ENCODE data around the gene FBXL16. TPM values are rescaled to one million over a fixed set of nuclear protein-coding genes. Genes with fewer than 3 reads are reported as not detected.

The FBXL16 gene
- polyA plus RNA-seq, 2 of the 4 experiments (the other 2 are of a cell fraction): 0.53 to 1.2 TPM

GRCh38 chr16:733382-734207 lies 28.0 kb upstream of the FBXL16 start:
- CTCF ChIA-PET: interaction anchor here (0.7 to 28.0 kb wide), 11 partner anchors 7 to 55 kb away, joined by 3 to 656 read pairs (median 4); partner anchors contain the start of genes ANTKMT, CCDC78, CIAO3 and FBXL16
- Histone ChIP-seq H3K9me3 (no peaks in the 10 kb centered on the region), H3K4me1 (peaks cover 5% of the 10 kb centered on the region; the same call in 1 of the 3 replicates), H3K27ac (no peak overlapping the region), H3K4me3 (no peak overlapping the region), H3K4me2 (no peak overlapping the region)
- DNase-seq (ENCODE audit: low read depth in 1 of 2, low spot score in 1 of 2): peak in 1 of 2 experiments; percentile 50
- TF ChIP-seq MAX (IDR thresholded peaks at IDR 0.05) (0 out of 2 replicates have a peak, but pooled peaks have one; percentile 35), POLR2AphosphoS2 (conservative IDR thresholded peaks at IDR 0.05; ENCODE audit: low read length) (no peak)
- TF ChIP-seq, protein P1, sequence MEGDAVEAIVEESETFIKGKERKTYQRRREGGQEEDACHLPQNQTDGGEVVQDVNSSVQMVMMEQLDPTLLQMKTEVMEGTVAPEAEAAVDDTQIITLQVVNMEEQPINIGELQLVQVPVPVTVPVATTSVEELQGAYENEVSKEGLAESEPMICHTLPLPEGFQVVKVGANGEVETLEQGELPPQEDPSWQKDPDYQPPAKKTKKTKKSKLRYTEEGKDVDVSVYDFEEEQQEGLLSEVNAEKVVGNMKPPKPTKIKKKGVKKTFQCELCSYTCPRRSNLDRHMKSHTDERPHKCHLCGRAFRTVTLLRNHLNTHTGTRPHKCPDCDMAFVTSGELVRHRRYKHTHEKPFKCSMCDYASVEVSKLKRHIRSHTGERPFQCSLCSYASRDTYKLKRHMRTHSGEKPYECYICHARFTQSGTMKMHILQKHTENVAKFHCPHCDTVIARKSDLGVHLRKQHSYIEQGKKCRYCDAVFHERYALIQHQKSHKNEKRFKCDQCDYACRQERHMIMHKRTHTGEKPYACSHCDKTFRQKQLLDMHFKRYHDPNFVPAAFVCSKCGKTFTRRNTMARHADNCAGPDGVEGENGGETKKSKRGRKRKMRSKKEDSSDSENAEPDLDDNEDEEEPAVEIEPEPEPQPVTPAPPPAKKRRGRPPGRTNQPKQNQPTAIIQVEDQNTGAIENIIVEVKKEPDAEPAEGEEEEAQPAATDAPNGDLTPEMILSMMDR (IDR thresholded peaks at IDR 0.05): peak; percentile 49
- POLR2A ChIA-PET: no interaction called here
- ATAC-seq: peak; percentile 35 to 67; a peak in 4 of 6 replicates
- WGBS (ENCODE audit: missing lambda C conversion rate): 65% methylated on average over 26 of the region's 34 CpGs
- FAIRE-seq: no peak

- Histone ChIP-seq H3K4me2 (no peak overlapping the region), H3K4me1 (peaks cover 6% of the 10 kb centered on the region; the same call in 1 of the 3 replicates), H3K4me3 (no peak overlapping the region), H3K9me3 (no peaks in the 10 kb centered on the region), H3K27ac (no peak overlapping the region)
- ATAC-seq (no peak), DNase-seq (ENCODE audit: low read depth in 1 of 2, low spot score in 1 of 2) (peak in 1 of 2 experiments; percentile 53), FAIRE-seq (no peak)
- CTCF ChIA-PET: interaction anchor here (0.8 to 28.0 kb wide), 8 partner anchors 8 to 54 kb away, joined by 3 to 656 read pairs (median 6); partner anchors contain the start of genes ANTKMT, CCDC78, CIAO3 and FBXL16
- TF ChIP-seq ESRRA (IDR thresholded peaks at IDR 0.05; ENCODE audit: borderline replicate concordance, low read length) (no peak), FOSL2 (IDR thresholded peaks at IDR 0.05) (no peak), FOSL2 (CRISPR knock-in tag; IDR thresholded peaks at IDR 0.05) (0 out of 2 replicates have a peak, but pooled peaks have one; percentile 23), MAFK (IDR thresholded peaks at IDR 0.05; ENCODE audit: partially characterized antibody) (no peak)
- POLR2A ChIA-PET: interaction anchor here (1.4 kb wide), 1 partner anchor 8 kb away, joined by 4 read pairs; the partner anchor contains the start of gene CIAO3
- whole genome bisulfite sequencing (ENCODE audit: missing lambda C conversion rate): 85% methylated on average over 12 of the region's 13 CpGs
These were observed 27.3 kb upstream of the FBXL16 start for GRCh38 chr16:732936-733335.

GRCh38 chr16:732332-732731 lies 26.7 kb upstream of the FBXL16 start:
- Histone ChIP-seq H3K9me3 (no peaks in the 10 kb centered on the region), H3K27ac (no peak overlapping the region), H3K4me2 (no peak overlapping the region), H3K4me3 (no peak overlapping the region), H3K4me1 (peaks cover 6% of the 10 kb centered on the region; the same call in 1 of the 3 replicates)
- TF ChIP-seq FOXS1 (CRISPR knock-in tag; IDR thresholded peaks at IDR 0.05) (no peak), HOXB13 (CRISPR knock-in tag; IDR thresholded peaks at IDR 0.05; ENCODE audit: low read depth) (no peak), MAZ (IDR thresholded peaks at IDR 0.05; ENCODE audit: borderline replicate concordance, low read depth, low read length) (no peak), CHD2 (IDR thresholded peaks at IDR 0.05; ENCODE audit: low read length, partially characterized antibody) (no peak), SMC3 (IDR thresholded peaks at IDR 0.05) (no peak)
- ATAC-seq (no peak), DNase-seq (ENCODE audit: low read depth in 1 of 2, low spot score in 1 of 2) (no peak), FAIRE-seq (no peak)
- CTCF ChIA-PET: interaction anchor here (0.8 to 28.0 kb wide), 7 partner anchors 8 to 53 kb away, joined by 3 to 656 read pairs (median 8); partner anchors contain the start of genes ANTKMT, CCDC78, CIAO3 and FBXL16
- POLR2A ChIA-PET: interaction anchor here (1.4 to 3.1 kb wide), 2 partner anchors 9 to 12 kb away, joined by 4 to 15 read pairs; partner anchors contain the start of genes ANTKMT and CIAO3
- 92% methylated on average over 12 of the region's 12 CpGs for WGBS (ENCODE audit: missing lambda C conversion rate)

DNA sequence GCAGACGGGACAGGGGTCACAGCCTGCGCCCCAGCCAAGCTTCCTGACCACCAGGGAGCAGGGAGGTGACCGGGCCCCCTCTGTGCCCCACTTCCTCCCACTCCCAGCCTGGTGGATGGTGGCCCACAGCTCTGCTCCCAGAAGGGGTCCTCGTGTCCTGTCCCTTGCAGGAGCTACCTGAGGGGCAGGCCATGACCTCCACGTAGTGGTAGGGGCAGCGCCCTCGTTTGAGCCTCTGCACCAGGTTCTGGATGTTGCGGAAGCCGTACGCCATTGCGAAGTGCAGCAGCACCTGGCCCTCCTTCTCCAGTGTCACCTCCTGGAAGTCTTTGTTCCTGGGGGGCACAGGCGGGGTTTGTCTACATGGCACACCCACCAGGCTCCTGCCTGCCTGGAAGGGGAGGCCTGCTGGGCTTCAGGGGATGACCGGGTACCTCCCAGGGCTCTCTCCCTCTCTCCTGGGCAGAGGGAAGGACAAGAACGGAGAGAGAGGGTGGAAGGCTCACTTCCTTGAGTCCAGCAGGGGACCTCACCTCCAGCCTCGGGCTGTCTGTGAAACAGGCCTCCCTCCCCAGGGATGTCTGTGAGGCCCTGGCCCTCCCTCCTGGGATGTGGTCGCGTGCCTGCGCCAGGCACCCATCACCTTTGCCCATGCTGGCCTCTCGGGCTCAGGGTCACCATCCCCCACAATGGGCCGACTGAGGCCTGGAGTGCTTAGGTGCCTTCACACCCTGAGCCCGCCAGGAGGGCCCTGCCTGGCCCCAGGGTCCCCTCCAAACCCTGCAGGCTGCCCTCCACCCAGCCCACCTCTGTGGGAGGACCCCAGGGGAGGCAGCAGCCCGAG lies 25.3 kb upstream of the FBXL16 start:
- ATAC-seq (no peak), DNase-seq (ENCODE audit: low read depth in 1 of 2, low spot score in 1 of 2) (no peak), FAIRE-seq (no peak)
- Histone ChIP-seq H3K27ac (no peak overlapping the region), H3K4me2 (no peak overlapping the region), H3K4me3 (no peak overlapping the region), H3K4me1 (peaks cover 13% of the 10 kb centered on the region), H3K9me3 (no peaks in the 10 kb centered on the region)
- 83% methylated on average over 9 of the region's 22 CpGs for WGBS (ENCODE audit: missing lambda C conversion rate)
- POLR2A ChIA-PET: interaction anchor here (1.0 to 3.1 kb wide), 3 partner anchors 10 to 76 kb away, joined by 3 to 15 read pairs (median 6); partner anchors contain the start of genes ANTKMT and METRN
- CTCF ChIA-PET: interaction anchor here (0.9 to 28.0 kb wide), 6 partner anchors 10 to 55 kb away, joined by 3 to 656 read pairs (median 30); partner anchors contain the start of genes ANTKMT, CCDC78, CIAO3 and FBXL16
- no peak for TF ChIP-seq HOXB5 (CRISPR knock-in tag; IDR thresholded peaks at IDR 0.05)
- TF ChIP-seq ZSCAN20 (CRISPR knock-in tag; IDR thresholded peaks at IDR 0.05): no peak
- no peak for TF ChIP-seq SREBF2 (IDR thresholded peaks at IDR 0.05)
- TF ChIP-seq RCOR1 (IDR thresholded peaks at IDR 0.05; ENCODE audit: low read depth, low read length): no peak
- TF ChIP-seq REST (IDR thresholded peaks at IDR 0.05): no peak
- TF ChIP-seq MAX (IDR thresholded peaks at IDR 0.05): no peak
- no peak for TF ChIP-seq USF2 (IDR thresholded peaks at IDR 0.05)
- no peak for TF ChIP-seq HDAC2 (IDR thresholded peaks at IDR 0.05)

Data from A549 (cell line).